Effector CD8-positive, alpha-beta T cell (primary cell): ENCODE results near the gene HNRNPK.

Experiments
- DNase-seq: peaks from one replicate; lab custom pipeline; 2025; lab: John Stamatoyannopoulos, UW

The HNRNPK gene

DNA sequence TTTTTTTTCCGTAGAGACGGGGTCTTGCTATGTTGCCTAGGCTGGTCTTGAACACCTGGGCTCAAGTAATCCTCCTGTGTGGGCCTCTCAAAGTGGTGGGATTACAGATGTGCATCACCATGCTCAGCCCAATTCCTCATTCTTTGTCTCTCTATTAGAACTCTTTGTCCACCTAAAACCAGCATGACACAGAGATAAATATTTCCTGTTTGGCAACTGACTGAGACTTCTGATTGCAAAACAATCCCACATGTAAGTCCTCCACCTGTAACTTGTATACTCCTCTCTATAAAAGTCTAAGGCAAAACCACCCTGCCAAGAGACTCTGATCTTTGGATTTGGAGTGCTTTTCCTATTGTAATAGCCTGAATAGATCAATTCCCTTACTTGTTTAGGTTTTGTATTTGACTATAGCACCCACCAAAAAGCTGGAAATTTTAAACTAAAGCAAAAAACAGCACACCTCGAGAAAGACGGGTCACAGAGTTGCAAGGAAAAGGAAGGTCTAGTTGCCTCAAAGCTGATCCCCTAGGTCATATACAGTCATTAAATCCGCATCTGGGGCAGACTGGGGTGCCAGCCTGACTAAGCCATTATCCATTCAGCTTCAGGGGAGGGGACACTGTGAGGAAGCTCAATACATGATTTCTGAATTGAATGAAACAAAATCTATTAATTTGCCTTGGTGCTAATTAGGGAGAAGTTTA lies 45.3 kb downstream of the HNRNPK start:
- no peak for DNase-seq

DNA sequence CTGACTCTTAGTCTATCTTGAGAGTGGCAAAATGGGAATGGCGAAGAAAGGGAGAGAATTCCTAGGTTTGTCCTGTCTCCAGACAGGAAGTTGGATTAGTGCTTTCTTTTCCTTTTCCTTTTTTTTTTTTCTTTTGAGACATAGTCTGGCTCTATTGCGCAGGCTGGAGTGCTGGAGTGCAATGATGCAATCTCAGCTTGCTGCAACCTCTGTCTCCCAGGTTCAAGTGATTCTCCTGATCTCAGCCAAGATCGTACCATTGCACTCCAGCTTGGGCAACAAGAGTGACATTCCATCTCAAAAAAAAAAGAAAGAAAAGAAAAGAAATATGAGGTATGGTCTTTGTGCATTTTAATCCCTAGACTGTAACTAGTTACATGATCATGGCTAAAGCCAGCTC lies 46.2 kb downstream of the HNRNPK start:
- DNase-seq = no peak

DNA sequence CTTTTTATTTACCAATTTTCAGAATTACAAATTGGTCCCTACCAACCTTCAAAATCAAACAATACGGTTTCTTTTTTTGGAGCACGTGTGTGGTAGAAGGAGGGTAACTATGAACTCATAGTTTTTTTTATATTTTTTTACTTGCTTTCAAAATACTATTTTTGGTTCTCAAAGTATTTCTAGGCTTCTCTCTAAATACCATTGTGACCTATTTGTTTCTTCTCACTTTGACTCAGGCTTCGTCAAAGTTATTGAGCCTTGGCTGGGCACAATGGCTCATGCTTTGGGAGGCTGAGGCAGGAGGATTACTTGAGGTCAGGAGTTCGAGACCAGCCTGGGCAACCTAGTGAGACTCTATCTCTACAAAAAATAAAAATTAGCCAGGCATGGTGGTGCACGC lies 47.2 kb downstream of the HNRNPK start:
- DNase-seq = no peak

DNA sequence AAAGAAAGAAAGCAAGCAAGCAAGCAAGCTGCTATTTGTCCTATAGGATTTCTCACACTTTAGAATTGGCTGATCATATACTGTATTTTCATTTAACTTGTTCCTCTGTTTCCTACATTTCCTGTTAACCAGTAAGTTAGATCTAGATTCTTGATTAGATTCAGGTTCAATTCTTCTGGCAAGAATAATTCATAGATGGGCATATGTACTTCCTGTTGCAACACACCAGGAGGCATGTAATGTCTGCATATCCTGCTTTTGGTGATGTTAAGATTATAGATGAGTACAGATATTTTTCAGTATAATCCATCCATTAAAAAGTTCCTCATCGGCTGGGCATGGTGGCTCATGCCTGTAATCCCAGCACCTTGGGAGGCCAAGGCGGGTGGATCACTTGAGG lies 48.0 kb downstream of the HNRNPK start:
- DNase-seq = no peak

DNA sequence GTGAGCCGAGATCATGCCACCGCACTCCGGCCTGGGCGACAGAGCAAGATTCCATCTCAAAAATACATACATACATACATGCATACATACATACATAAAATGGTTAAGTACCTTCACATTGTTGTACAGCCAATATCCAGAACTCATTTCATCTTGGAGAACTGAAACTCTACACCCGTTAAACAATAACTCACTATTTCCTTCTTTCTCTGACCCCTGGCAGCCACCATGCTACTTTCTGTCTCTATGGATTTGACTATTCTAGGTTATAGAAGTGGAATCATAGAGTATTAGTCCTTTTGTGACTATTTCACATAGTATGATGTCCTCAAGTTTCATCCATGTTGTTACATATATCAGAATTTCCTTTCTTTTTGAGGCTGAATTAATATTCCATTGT lies 49.1 kb downstream of the HNRNPK start:
- no peak for DNase-seq

DNA sequence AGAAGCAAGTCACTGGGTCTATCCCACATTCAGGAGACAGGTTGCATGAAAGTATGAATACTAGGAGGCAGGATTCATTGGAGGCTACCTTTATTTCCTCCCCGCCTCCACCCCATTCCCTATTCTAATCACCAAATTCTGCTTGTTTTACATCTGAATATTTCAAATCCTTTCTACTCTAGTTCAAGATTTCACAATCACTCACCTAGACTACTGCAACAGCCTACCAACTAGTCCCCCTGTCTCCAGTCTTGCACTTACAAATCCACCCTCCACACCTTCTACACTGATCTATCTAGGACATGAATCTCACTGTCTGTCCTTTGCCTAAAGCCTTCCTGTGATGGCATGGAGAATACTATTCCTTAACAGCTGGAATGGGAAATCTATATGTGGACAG lies 52.4 kb downstream of the HNRNPK start:
- no peak for DNase-seq

DNA sequence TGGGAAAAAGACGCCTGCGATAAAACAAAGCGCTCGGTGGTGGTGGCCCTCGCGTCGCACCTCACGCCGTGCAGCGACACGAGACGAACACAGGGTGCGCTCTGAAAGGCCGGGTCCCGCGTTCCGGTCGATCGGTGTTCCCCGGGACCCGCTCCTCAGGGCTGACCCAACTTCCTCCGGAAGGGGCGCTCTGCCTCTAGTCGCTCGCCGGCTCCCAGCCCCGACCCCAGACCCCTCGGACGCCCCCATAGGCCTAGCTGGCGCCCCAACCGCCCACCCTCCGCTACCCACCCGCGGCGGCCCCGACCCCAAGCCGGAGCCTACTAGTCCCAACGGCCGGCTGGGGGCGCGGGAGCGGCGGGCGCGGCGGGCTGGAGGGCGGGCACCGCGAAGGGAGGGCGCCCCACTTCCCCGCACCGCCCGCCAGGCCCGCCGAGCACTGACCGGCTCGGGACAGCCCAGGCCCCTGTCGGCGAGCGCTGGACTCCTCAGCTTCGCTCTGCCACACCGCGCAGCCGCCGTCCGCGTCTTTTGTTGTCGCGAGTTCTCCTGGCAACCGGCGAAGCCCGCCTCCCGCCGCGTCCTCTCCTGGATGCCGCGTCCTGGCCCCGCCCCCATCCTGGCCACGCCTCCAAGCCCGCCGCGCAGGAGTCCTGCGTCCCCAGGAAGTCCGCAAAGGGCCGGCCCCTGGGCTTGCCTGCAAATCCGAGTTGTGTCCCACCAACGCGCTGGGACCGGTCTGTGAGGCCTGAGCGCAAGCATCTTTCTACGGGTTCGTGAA lies 58.9 kb downstream of the HNRNPK start, which contains the start of gene KIF27:
Gene KIF27 (minus strand): TSS at position 506 of the 781 bp plus-strand sequence. CDS start 5,841 bp downstream, outside the sequence.
- DNase-seq = peak; percentile 92

DNA sequence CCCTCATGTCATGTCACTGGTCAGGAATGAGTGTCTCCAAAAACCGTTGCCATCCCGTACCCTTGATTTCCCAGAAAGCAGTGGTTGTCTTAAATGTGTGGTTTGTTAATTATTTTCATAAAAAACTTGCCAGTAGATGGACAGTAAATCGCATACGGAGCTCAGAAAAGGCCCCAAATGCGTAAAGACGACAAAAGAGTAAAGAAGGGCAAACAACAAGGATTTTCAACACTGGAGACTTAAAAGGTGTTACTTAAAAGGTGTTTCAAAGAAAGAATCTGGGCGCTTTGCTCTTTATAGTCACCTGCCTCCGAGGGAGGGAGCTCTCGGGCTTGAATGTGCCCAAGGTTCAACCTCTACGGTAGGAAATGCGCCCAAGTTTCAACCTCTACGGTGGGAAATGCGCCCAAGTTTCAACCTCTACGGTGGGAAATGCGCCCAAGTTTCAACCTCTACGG lies 59.5 kb downstream of the HNRNPK start:
- DNase-seq = no peak

DNA sequence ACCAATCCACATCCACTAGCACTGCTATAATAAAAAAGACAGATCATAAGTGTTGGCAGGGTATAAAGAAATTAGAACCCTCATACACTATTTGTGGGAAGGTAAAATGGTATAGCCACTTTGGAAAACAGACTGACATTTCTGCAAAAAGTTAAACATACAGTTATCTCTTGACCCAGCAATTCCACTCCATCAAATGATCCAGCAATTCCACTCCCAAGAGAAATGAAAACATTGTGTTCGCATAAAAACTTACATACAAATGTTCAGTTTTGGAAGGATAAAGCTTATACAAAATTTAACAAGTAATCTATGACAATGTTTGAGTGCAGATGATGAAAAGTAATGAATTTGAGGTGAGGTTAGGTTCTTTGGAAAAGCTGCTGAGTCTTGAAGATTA lies 60.9 kb downstream of the HNRNPK start:
- no peak for DNase-seq
